Body of pancreas (tissue), 4 donors: ENCODE results near the gene PWP1.

Experiments used
- CTCF ChIP-seq, 7 experiments: fragments of 450-650 bp in 4 of 7; fragments of 200-600 bp in 3 of 7; sonication (generic) in 3 of 7; IDR thresholded peaks; one replicate each; pipeline ENCODE4 v1.5.1; 2016 to 2019; ENCODE audit warnings: antibody characterized with exemption in 7 of 7
- POLR2A ChIP-seq, 3 donors: fragments of 450-650 bp; IDR thresholded peaks; one replicate each; pipeline ENCODE4 v1.6.1; 2016; ENCODE audit warnings: antibody characterized with exemption in 3 of 3, mild to moderate bottlenecking in 2 of 3

GRCh38 chr12:107749083-107749482 lies 63.5 kb downstream of the PWP1 start:
- no peak for TF ChIP-seq CTCF (IDR thresholded peaks at IDR 0.05)
- no peak for TF ChIP-seq POLR2A (IDR thresholded peaks at IDR 0.05)
